Heart left ventricle (tissue), 13 donors: ENCODE measurements around the gene ZCCHC8.

Experiments used
- CTCF ChIP-seq, 12 donors: fragments of 200-600 bp; sonication (generic) in 4 of 12; IDR thresholded peaks; one replicate each; pipeline versions ENCODE4 v1.5.0 to v1.8.0; 2018 to 2022; ENCODE audit warnings: antibody characterized with exemption in 12 of 12, mild to moderate bottlenecking in 5 of 12
- POLR2A ChIP-seq, 2 donors: fragments of 450-650 bp; IDR thresholded peaks; one replicate each; pipeline ENCODE4 v1.6.1; 2017; ENCODE audit warnings: antibody characterized with exemption in 2 of 2, mild to moderate bottlenecking in 2 of 2, moderate library complexity in 2 of 2
- donor health status: ischemic (EF 13 %, LVEDD 7.1; RV severe dilation, severe dysfunction).
- donor health status: DM: no; HTN: yes; CAD: no.
- donor health status: DM: no; HTN: no; CAD: no.
- donor health status: ischemic (EF 25% LVEDD 6.9; RV normal size, moderate dysfunction).
- donor health status: ischemic (EF 25% LVEDD 5.7; RV mildly dilated, moderate dysfunction).
- donor health status: ischemic (EF 35%, LVEDD 5.7; RV mildly dilated, moderate dysfunction).
- donor health status: nonischemic (EF 11% LVEDD 7.7; RV severe dilation, severe dysfunction).
- donor health status: DM: yes; HTN: yes; CAD: no.
- donor health status: PGD.
- donor health status: ischemic (EF 29% LVEDD 5.4; RV normal size, mild dysfunction).
- donor health status: nonischemic (EF 23%, LVEDD 6.1; RV moderate dilation, normal function).

GRCh38 chr12:122467983-122468382, 32.7 kb downstream of the ZCCHC8 start:
- no peak for TF ChIP-seq CTCF (IDR thresholded peaks at IDR 0.05)
- TF ChIP-seq POLR2A (IDR thresholded peaks at IDR 0.05), result no peak
